GM18502 (cell line): ENCODE data around the gene SEMA7A.
"Not testable (repeated sequence)": the region's sequence is repeated elsewhere in the genome, so short reads cannot be mapped to it uniquely, and the experiment has no call there.

Source experiments
- ATAC-seq: cut with Tn5 transposase; IDR thresholded peaks from one replicate; pipeline ENCODE4 v1.9.1; 2021; ENCODE audit warnings: mild to moderate bottlenecking; ENCODE audit not compliant: unreplicated experiment, poor library complexity

SEMA7A gene

DNA sequence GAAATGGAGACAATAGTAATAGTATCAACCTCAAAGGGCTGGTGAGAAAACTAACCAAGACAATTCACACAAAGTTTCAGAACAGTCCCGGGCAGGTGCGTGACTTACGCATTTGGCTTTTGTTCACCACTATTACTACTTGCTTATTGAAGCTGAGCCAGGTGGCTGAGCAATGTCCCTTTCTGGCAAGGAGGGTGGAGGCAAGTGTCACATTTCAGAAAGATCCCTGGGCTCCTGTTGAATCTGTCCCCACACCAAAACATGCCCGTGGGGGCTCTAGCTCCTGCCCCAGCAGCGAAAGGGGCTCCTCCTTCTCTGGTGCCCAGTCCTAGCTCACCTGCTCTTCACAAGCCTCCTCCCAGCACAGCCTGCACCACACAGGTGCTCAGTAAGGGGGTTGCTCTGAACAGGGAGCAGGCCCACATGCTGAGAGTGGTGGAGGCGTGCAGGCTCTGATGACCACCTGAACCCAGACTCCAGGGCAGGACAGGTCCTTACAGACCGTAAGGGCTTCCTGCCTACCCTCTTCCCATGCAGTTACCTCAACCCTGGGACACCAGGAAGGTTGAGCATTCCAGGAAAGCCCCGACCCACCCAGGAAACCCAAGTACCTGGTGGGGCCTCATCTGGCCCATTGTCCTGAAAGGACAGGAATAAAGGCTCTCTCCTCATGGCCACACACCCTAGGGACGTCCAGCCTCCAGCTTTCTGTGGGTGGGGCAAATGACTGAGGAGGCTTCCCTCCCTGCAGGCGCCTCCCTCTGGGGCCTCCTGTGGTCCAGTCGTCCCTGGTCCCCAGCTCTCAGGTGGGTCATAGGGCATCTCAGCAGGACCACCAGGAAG is 32.6 kb downstream of the SEMA7A start:
- no peak for ATAC-seq

DNA sequence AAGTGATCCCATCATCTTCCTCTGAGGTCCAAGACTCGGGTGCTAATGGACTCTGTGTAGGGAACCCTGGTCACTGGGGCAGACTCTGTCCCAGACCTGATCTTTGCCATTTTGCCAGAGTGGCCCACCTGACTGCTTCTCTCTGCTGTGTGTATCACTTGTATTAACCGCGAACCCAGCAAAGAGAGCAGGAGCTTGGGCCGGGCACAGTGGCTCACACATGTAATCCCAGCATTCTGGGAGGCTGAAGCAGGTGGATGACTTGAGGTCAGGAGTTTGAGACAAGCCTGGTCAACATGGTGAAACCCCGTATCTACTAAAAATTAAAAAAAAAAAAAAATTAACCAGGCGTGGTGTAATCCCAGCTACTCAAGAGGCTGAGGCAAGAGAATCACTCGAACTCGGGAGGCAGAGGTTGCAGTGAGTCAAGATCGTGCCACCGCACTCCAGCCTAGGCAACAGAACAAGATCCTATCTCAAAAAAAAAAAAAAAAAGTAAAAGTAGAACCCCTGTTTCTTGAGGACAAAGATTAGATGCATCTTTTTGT is 33.4 kb downstream of the SEMA7A start:
- ATAC-seq: no peak

- ATAC-seq: no peak
These were observed 34.0 kb downstream of the SEMA7A start for GRCh38 chr15:74399511-74400312.

DNA sequence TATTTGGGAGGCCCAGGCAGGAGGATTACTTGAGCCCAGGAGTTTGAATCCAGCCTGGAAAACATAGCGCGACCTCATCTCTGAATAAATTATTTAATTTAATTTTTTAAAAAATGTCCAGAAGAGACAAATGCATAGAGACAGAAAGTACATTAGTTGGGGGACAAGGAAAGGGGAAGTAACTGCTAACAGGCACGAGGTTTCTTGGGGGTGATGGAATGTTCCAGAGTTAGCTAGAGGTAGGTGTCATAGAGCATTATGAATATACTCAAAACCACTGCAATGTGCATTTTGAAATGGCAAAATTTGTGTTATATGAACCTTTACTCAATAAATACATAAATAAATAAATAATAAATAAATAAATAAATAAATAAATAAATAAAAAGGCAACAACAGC is 34.7 kb downstream of the SEMA7A start:
- ATAC-seq: no peak

- no peak for ATAC-seq
These were observed 35.6 kb downstream of the SEMA7A start for GRCh38 chr15:74398183-74398582.

DNA sequence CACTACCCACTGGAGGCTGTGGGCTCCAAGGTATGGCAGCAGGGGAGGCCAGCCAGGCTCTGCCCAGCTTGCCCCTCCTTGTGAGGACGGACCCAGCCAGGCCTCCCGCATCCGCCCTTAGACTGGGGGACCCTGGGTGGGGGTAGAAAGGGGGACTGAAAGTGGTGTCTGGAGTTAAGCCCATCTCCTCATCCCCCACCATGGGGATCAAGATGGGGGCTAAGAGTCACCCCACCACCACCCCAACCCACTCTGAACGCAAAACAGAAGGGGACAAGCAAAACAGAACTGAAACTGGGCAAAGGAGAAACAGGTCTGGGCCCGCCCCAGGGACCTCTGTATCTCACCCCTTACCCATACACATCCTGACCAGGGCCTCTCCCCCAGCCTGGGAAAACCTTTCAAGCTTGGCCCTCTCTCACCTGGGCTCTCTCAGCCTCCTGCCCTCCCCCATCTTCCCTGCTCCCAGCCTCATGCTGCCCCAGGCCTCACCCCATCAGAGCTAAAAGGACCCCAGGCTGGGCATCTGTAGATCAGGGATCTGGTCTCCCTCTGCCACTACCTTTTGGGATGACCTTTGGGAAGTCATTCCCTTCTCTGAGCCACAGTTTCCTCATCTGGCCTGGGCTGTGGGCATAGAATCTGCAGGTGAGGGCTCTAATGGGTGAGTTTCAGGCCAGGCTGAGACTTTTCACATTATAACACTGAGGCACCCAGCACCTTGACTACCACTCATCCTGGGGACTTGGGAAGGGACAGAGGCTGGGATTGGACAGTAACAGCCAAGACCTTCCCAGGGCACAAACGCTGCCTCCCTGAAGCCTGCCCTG is 36.3 kb downstream of the SEMA7A start:
- ATAC-seq: peak; percentile 23

GRCh38 chr15:74396445-74397238 is 37.1 kb downstream of the SEMA7A start:
- peak; percentile 40 for ATAC-seq

DNA sequence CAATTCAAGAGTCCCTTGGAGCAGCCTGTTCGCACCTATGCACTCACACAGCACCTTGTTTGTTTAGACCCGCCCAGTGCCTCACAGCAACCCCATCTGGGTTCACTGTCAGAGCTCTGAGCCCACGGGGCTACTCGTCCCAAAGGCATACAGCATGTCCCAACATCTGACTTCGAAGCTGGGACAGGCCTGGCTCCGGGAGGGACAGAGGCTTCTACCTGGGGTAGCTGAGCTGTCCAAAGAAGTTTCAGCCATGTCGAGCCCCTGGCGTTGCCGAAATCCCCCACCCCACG is 37.7 kb downstream of the SEMA7A start:
- no peak for ATAC-seq

DNA sequence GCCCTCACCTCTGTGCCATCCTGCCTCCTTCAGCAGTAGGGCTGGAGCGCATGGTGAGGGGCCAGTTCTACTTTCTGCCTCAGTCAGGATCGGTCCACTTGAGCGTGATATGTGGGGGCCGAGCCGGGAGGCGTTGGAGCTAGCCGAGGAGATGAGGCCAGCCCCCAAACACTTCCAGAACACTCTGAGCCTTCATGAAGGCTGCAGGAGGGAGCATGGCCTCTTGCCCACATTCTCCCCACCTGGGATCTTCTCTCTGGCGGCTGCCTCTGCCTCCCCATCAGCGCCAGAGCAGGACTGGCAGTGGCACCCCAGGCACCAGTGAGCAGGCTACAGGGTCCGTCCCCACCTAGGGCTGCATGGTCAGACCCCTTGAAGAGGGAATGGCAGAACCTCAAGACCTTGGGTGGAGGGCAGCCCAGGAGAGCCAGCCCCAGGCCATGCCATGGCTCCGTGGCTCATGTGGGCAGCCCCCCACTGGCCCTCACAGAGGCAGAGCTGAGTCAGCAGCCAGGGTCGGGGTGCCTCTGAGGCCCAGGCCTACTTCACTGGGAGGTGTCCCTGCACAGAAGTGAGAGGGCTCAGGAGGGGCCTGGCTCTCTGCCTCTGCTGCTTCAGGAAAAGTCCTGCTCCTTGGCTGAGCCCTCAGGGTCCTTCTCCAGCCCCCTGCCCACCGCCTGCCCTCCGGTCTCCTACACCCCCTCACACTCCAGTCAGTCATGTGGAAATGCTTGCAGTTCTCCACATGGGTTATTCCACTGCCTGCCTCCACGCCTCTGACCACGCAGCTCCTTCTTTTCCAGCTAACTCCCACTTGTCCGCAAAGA is 38.2 kb downstream of the SEMA7A start:
- no peak for ATAC-seq

GRCh38 chr15:74394090-74394846 is 39.5 kb downstream of the SEMA7A start:
- no peak for ATAC-seq

- no peak for ATAC-seq
These were observed 40.3 kb downstream of the SEMA7A start for GRCh38 chr15:74393423-74393822.

DNA sequence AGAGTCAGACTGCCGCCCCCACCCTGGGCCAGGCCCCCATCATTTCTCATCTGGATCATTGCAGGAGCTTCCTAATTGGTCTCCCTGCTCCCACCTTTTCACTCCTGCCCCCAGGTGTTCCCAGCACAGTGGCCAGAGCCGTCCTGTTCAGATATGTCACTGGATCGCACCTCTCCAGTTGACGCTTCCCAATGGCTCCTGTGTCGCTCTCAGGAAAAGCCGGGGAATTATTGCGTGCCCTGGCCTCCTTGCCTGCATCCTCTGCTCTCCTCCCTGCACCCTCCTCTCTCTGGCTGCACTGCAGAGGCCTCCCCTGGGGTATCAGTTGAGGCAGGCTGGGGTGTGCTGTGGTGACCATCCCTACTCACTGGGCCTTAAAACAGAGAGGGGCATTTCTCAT is 40.9 kb downstream of the SEMA7A start:
- no peak for ATAC-seq

GRCh38 chr15:74392451-74392830 is 41.3 kb downstream of the SEMA7A start:
- ATAC-seq: no peak

GRCh38 chr15:74391582-74392450 is 41.9 kb downstream of the SEMA7A start:
- ATAC-seq: no peak

DNA sequence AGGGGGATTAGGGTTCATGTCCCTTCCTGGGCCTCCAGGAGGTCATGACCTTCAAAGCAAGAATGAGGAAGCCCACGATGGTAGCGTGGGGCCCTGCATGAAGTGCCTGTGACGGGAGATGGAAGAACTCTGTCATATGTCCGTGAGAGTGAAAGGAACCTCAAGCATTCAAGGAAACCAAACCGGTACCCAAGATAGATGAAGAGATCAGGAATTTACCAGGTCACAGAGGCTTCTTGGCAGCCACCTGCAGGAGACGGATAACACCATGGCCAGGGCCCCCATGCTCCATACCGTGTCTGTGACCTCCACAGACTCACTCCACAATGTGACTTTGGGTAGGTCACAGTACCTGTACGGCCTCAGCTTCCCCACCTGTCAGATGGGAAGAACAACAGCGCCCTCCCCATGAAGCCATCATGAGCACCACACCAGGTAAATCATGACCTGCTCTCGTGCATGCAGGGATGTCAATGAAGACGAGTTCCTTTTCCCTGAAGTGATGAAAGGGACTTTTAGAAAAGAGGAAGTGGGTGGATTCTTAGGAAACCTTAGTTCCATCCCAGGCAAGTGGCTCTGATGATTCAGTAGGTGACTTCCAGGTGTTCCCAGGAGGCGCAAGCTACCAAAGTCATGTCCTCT is 43.0 kb downstream of the SEMA7A start:
- no peak for ATAC-seq

- not testable (repeated sequence) for ATAC-seq
These were observed 43.6 kb downstream of the SEMA7A start for GRCh38 chr15:74390049-74390646.
